Spleen (tissue), 11 donors: ENCODE results near the gene OR52J3. TPM values are rescaled to one million over a fixed set of nuclear protein-coding genes. Genes with fewer than 3 reads are reported as not detected.

Experiments used
- DNase-seq: peaks from one replicate; pipeline ENCODE4 v3.0.0-alpha.2; 2020
- H3K27ac ChIP-seq, 8 donors: fragments of 200-600 bp; sonication (generic) in 7 of 8; 1 replicate in 4 of 8; 2 replicates in 4 of 8; pipeline versions ENCODE4 v1.5.0 to v1.8.0; 2016 to 2021; ENCODE audit warnings: inconsistent platforms in 4 of 8, mild to moderate bottlenecking in 4 of 8, moderate library complexity in 1 of 8
- H3K27me3 ChIP-seq, 7 donors: fragments of 200-600 bp; sonication (generic) in 6 of 7; replicated peaks in 1 of 7; 1 replicate in 4 of 7; 2 replicates in 3 of 7; pipeline versions ENCODE4 v1.5.0 to v1.8.0; 2016 to 2021; ENCODE audit warnings: inconsistent platforms in 3 of 7, mild to moderate bottlenecking in 1 of 7
- H3K36me3 ChIP-seq, 6 donors: fragments of 200-600 bp; sonication (generic) in 5 of 6; 1 replicate in 4 of 6; 2 replicates in 2 of 6; pipeline versions ENCODE4 v1.5.0 to v1.8.0; 2016 to 2021; ENCODE audit warnings: inconsistent platforms in 2 of 6
- H3K4me1 ChIP-seq, 6 donors: fragments of 200-600 bp; sonication (generic) in 5 of 6; 1 replicate in 3 of 6; 2 replicates in 3 of 6; pipeline versions ENCODE4 v1.5.0 to v1.8.0; 2016 to 2021; ENCODE audit warnings: inconsistent platforms in 3 of 6
- H3K4me3 ChIP-seq, 8 donors: fragments of 200-600 bp; sonication (generic) in 7 of 8; 1 replicate in 4 of 8; 2 replicates in 4 of 8; pipeline versions ENCODE4 v1.5.0 to v1.8.0; 2016 to 2021; ENCODE audit warnings: inconsistent platforms in 4 of 8, mild to moderate bottlenecking in 4 of 8, moderate library complexity in 2 of 8
- H3K9me3 ChIP-seq, 8 donors: fragments of 200-600 bp; sonication (generic) in 7 of 8; 1 replicate in 4 of 8; 2 replicates in 4 of 8; pipeline versions ENCODE4 v1.5.0 to v1.8.0; 2016 to 2021; ENCODE audit warnings: inconsistent platforms in 4 of 8
- POLR2A ChIP-seq, 3 donors: fragments of 450-650 bp; IDR thresholded peaks; one replicate each; pipeline ENCODE4 v1.5.1; 2017; ENCODE audit warnings: antibody characterized with exemption in 3 of 3, mild to moderate bottlenecking in 1 of 3
- POLR2AphosphoS5 ChIP-seq, 3 donors: sonication (generic); formaldehyde crosslinking; IDR thresholded peaks; one replicate each; pipeline ENCODE4 v1.5.1; 2017; ENCODE audit warnings: antibody characterized with exemption in 3 of 3
- WGBS, 5 donors: extraction: QIAGEN DNeasy Blood & Tissue Kit in 3 of 5; methylation state at CpG; one replicate each; pipeline versions ENCODE4 v1.1.5 to v1.1.7; 2013 to 2018; 5-methylcytosine and 5-hydroxymethylcytosine counted together
- intact Hi-C: fragments of 100-400 bp; cut with DNase I; formaldehyde crosslinking; loops from one replicate; pipeline ENCODE4 v1.15.0; 2023; ENCODE audit warnings: low total_unique reads
- polyA plus RNA-seq, 3 donors: library from polyadenylated mRNA; stranded (reverse); fragments of 200-250 nt; gene quantifications; one replicate each; pipeline ENCODE4 v1.2.1, GENCODE V29; 2013
- total RNA-seq, 7 donors: library from RNA; depleted of rRNA in 3 of 7; stranded (reverse); fragments of >200 nt in 3 of 7; fragmentation: NEBNext Ultra II Directional in 4 of 7; extraction: Animal tissue kit (Norgen Biotek cat#: 25700) in 4 of 7; gene quantifications; one replicate each; pipeline versions ENCODE4 v1.1.0 to v1.2.1, GENCODE V29; 2016 to 2021
- TF ChIP-seq, protein P1 (sequence below), 11 experiments: fragments of 200-600 bp in 7 of 11; fragments of 450-650 bp in 4 of 11; sonication (generic) in 4 of 11; IDR thresholded peaks in 8 of 11; conservative IDR thresholded peaks in 3 of 11; 1 replicate in 7 of 11; 2 replicates in 4 of 11; pipeline versions ENCODE4 v1.4.0 to v1.8.0; 2016 to 2021; ENCODE audit warnings: antibody characterized with exemption in 11 of 11, inconsistent platforms in 4 of 11, mild to moderate bottlenecking in 1 of 11
- donor health status: healthy with polysubstance abuse.
- donor health status: DM: no; HTN: no; CAD: no; lungs with moderate emphysema.
- donor health status: DM: no; HTN: no; CAD: no.
- donor health status: Bipolar disorder and iron deficiency.
- donor health status: healthy.
- donor health status: DM: no; HTN: no; CAD: no.
- donor health status: DM: yes; HTN: yes; CAD: no.

Gene OR52J3
- total and polyA plus RNA-seq, 10 donors = not detected

DNA sequence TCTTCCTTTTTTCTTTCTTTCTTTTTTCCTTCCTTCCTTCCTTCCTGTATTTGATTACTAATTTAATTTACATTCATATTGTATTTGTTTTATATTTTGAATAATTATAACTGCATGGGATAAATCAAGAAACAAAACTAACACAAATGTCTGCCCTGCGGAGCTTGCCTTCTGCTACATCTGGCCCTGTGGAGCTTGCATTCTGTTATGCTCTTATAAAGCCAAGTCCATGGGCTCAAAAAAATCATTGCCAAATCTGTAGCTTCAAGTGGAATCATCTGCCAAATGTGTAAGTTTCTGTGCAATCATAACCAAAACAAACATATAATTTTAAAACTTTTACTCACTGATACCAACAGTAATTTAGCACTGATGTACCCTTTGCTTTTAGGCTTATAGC is 8.0 kb upstream of the OR52J3 start:
- Histone ChIP-seq H3K4me3 (no peak overlapping the region), H3K9me3 (no peaks in the 10 kb centered on the region), H3K27me3 (no peaks in the 10 kb centered on the region), H3K4me1 (no peaks in the 10 kb centered on the region), H3K27ac (no peak overlapping the region), H3K36me3 (no peaks in the 10 kb centered on the region)
- TF ChIP-seq POLR2AphosphoS5 (IDR thresholded peaks at IDR 0.05) = no peak
- TF ChIP-seq, protein P1, sequence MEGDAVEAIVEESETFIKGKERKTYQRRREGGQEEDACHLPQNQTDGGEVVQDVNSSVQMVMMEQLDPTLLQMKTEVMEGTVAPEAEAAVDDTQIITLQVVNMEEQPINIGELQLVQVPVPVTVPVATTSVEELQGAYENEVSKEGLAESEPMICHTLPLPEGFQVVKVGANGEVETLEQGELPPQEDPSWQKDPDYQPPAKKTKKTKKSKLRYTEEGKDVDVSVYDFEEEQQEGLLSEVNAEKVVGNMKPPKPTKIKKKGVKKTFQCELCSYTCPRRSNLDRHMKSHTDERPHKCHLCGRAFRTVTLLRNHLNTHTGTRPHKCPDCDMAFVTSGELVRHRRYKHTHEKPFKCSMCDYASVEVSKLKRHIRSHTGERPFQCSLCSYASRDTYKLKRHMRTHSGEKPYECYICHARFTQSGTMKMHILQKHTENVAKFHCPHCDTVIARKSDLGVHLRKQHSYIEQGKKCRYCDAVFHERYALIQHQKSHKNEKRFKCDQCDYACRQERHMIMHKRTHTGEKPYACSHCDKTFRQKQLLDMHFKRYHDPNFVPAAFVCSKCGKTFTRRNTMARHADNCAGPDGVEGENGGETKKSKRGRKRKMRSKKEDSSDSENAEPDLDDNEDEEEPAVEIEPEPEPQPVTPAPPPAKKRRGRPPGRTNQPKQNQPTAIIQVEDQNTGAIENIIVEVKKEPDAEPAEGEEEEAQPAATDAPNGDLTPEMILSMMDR (IDR thresholded peaks at IDR 0.05 in 8 of 11, conservative IDR thresholded peaks at IDR 0.05 in 3 of 11) = no peak
- TF ChIP-seq POLR2A (IDR thresholded peaks at IDR 0.05) = no peak
- DNase-seq = no peak
- WGBS, 5 donors = 94 to 97% (median 95%) methylated on average over 1 of the region's 1 CpG
- intact Hi-C loops = no loop called here

DNA sequence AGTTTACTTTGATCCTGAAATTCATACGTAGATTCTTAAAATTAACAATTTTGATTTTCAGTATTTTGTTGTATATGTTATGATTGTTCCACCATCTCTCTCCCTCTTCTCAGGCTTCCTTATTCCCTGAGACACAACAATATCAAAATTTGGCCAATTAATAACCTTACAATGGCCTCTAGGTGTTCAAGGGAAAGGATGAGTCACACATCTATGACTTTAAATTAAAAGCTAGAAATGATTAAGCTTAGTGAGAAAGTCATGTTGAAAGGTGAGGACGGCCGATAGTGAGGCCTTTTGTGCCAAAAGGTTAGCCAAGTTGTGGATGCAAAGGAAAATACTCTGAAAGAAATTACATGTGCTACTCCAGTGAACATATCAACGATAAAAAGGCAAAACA is 5.5 kb upstream of the OR52J3 start:
- Histone ChIP-seq H3K9me3 (no peaks in the 10 kb centered on the region), H3K4me3 (no peak overlapping the region), H3K27me3 (no peaks in the 10 kb centered on the region), H3K27ac (no peak overlapping the region), H3K4me1 (no peaks in the 10 kb centered on the region), H3K36me3 (no peaks in the 10 kb centered on the region)
- intact Hi-C loops = no loop called here
- DNase-seq = no peak
- 54 to 87% (median 71%) methylated on average over 4 of the region's 4 CpGs for WGBS, 5 donors
- TF ChIP-seq, protein P1 (IDR thresholded peaks at IDR 0.05 in 8 of 11, conservative IDR thresholded peaks at IDR 0.05 in 3 of 11) = no peak
- TF ChIP-seq POLR2AphosphoS5 (IDR thresholded peaks at IDR 0.05) (no peak), POLR2A (IDR thresholded peaks at IDR 0.05) (no peak)

DNA sequence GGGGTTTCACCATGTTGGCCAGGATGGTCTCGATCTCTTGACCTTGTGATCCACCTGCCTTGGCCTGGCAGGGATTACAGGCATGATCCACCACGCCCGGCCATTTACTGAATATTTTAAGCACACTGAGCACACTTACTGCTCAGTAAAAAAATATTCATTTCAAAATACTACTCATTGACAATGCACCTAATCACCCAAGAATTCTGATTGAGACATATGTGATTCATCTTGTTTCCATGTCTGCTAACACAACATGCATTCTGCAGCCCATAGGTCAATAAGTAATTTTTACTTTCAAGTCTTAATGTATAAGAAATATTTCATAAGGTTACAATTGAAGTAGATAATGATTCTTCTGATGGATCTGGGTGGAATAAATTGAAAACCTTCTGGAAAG is 4.2 kb upstream of the OR52J3 start:
- Histone ChIP-seq H3K27ac (no peak overlapping the region), H3K36me3 (no peaks in the 10 kb centered on the region), H3K27me3 (no peaks in the 10 kb centered on the region), H3K9me3 (no peaks in the 10 kb centered on the region), H3K4me3 (no peak overlapping the region), H3K4me1 (no peaks in the 10 kb centered on the region)
- WGBS, 5 donors = 47 to 91% (median 79%) methylated on average over 3 of the region's 3 CpGs
- TF ChIP-seq POLR2A (IDR thresholded peaks at IDR 0.05) (no peak), POLR2AphosphoS5 (IDR thresholded peaks at IDR 0.05) (no peak)
- TF ChIP-seq, protein P1 (IDR thresholded peaks at IDR 0.05 in 8 of 11, conservative IDR thresholded peaks at IDR 0.05 in 3 of 11) = no peak
- no peak for DNase-seq
- intact Hi-C loops = no loop called here

DNA sequence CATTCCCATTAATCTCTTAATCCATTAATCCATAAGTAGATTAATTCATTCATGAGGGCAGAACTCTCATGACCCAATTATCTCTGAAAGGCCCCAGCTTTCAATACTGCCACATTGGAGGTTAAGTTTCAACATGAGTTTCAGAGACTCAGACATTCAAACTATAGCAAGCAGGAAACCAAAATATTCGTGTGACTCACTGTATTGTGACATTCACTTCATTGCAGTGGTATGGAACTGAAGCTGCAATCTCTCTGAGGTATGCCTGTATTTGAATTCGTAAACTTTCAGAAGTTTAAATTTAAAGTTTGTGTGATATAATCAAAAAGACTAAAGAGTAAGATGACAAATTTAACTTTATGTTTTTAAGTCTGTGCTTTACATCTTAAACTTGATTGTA is 2.9 kb upstream of the OR52J3 start:
- H3K9me3 ChIP-seq = no peaks in the 10 kb centered on the region
- H3K27ac ChIP-seq = no peak overlapping the region
- no peak for DNase-seq
- intact Hi-C loops = no loop called here
- H3K27me3 ChIP-seq = no peaks in the 10 kb centered on the region
- WGBS, 5 donors = 53 to 61% (median 58%) methylated on average over 2 of the region's 2 CpGs
- no peaks in the 10 kb centered on the region for H3K36me3 ChIP-seq
- H3K4me1 ChIP-seq = no peaks in the 10 kb centered on the region
- no peak overlapping the region for H3K4me3 ChIP-seq
- TF ChIP-seq POLR2A (IDR thresholded peaks at IDR 0.05) (no peak), POLR2AphosphoS5 (IDR thresholded peaks at IDR 0.05) (no peak)
- TF ChIP-seq, protein P1 (IDR thresholded peaks at IDR 0.05 in 8 of 11, conservative IDR thresholded peaks at IDR 0.05 in 3 of 11) = no peak
